Measurements from ENCODE around the gene FOCAD.

DNA sequence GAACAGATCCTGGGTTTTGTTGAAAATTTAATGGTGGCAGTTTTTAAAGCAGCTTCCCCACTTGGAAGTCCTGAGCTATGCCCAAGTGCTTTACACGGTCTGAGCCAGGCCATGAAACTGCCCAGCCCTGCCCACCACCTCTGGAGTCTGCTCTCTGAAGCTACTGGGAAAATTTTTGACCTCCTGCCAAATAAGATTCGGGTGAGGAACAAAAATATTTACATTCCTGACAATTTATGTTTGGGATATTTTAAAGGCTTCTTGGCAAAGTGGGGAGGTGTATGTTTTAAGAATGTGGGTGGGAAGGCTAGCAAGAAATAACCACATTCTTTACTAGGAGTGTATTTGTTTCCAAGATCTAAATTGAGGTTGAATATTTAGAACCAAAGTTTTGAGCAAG lies 297.4 kb downstream of the FOCAD start:
- TF ChIP-seq, protein P1, sequence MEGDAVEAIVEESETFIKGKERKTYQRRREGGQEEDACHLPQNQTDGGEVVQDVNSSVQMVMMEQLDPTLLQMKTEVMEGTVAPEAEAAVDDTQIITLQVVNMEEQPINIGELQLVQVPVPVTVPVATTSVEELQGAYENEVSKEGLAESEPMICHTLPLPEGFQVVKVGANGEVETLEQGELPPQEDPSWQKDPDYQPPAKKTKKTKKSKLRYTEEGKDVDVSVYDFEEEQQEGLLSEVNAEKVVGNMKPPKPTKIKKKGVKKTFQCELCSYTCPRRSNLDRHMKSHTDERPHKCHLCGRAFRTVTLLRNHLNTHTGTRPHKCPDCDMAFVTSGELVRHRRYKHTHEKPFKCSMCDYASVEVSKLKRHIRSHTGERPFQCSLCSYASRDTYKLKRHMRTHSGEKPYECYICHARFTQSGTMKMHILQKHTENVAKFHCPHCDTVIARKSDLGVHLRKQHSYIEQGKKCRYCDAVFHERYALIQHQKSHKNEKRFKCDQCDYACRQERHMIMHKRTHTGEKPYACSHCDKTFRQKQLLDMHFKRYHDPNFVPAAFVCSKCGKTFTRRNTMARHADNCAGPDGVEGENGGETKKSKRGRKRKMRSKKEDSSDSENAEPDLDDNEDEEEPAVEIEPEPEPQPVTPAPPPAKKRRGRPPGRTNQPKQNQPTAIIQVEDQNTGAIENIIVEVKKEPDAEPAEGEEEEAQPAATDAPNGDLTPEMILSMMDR (IDR thresholded peaks at IDR 0.05), result no peak
- TF ChIP-seq POLR2A (IDR thresholded peaks at IDR 0.05) (no peak), EP300 (IDR thresholded peaks at IDR 0.05) (no peak)
